Vagina (tissue), 2 donors: ENCODE results near the gene DVL2. TPM values are rescaled to one million over a fixed set of nuclear protein-coding genes. Genes with fewer than 3 reads are reported as not detected.

Source experiments
- DNase-seq, 2 donors: peaks; one replicate each; pipeline ENCODE4 v3.0.0-alpha.2; 2017; ENCODE audit errors: extremely low spot score in 2 of 2
- H3K27ac ChIP-seq: fragments of 200-600 bp; sonication (generic); one replicate; pipeline ENCODE4 v1.5.1; 2019
- H3K27me3 ChIP-seq: fragments of 200-600 bp; sonication (generic); one replicate; pipeline ENCODE4 v1.5.1; 2019
- H3K36me3 ChIP-seq, 2 donors: fragments of 200-600 bp; sonication (generic); one replicate each; pipeline ENCODE4 v1.5.1; 2017 to 2019
- H3K4me1 ChIP-seq: fragments of 200-600 bp; sonication (generic); one replicate; pipeline ENCODE4 v1.5.1; 2019
- H3K4me3 ChIP-seq, 2 donors: fragments of 200-600 bp; sonication (generic); 1 replicate in 1 of 2; 2 replicates in 1 of 2; pipeline ENCODE4 v1.5.1; 2016 to 2019
- H3K9me3 ChIP-seq: fragments of 200-600 bp; sonication (generic); one replicate; pipeline ENCODE4 v1.5.1; 2019
- POLR2A ChIP-seq, 2 donors: fragments of 450-650 bp; IDR thresholded peaks; one replicate each; pipeline ENCODE4 v1.6.1; 2017; ENCODE audit warnings: antibody characterized with exemption in 2 of 2, mild to moderate bottlenecking in 2 of 2, moderate library complexity in 2 of 2
- POLR2AphosphoS5 ChIP-seq, 2 donors: sonication (generic); formaldehyde crosslinking; IDR thresholded peaks; one replicate each; pipeline ENCODE4 v1.9.0; 2017; ENCODE audit warnings: antibody characterized with exemption in 2 of 2, mild to moderate bottlenecking in 2 of 2, low read depth in 1 of 2; ENCODE audit not compliant: insufficient read depth in 1 of 2
- intact Hi-C: fragments of 100-400 bp; cut with DNase I; formaldehyde crosslinking; loops from one replicate; pipeline ENCODE4 v1.15.1; 2023
- total RNA-seq: library from RNA; depleted of rRNA; stranded (reverse); fragments of >200 nt; gene quantifications from one replicate; pipeline ENCODE4 v1.2.3, GENCODE V29; 2016
- TF ChIP-seq, protein P1 (sequence below), 3 experiments: fragments of 450-650 bp in 2 of 3; fragments of 200-600 bp in 1 of 3; sonication (generic) in 1 of 3; IDR thresholded peaks; one replicate each; pipeline ENCODE4 v1.5.1; 2017 to 2019; ENCODE audit warnings: antibody characterized with exemption in 3 of 3, mild to moderate bottlenecking in 2 of 3, moderate library complexity in 2 of 3

The DVL2 gene
- total RNA-seq, 1 donor from 2014 or later, result 53.0 TPM

DNA sequence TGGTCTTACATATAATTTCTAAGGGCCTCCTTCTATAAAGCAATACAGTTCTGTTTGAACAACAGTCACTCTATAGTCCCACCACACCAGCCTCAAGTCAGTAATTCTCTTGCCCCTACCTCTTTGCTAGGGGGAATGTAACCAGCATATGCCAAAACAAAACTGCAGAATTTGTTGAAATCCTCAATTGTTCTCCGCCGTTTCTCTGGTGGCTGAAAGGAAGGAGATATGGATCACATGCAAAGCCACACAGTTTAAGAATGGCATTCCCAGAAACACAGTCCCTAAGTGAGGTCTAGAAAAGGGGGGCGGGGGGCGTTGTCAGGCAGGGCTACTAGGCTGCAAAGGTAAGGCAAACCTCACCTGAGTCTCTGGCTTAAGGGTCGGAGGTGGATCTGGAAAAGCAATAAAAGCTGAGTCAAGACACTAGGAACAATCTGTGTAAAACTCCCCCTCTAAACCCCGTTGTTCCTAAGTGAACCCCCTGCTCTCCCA lies 3.0 kb upstream of the DVL2 start:
- DNase-seq, result no peak
- Histone ChIP-seq H3K36me3 (peaks cover 0 to 26% of the 10 kb centered on the region in 2 donors), H3K4me1 (peaks cover 60% of the 10 kb centered on the region), H3K9me3 (no peaks in the 10 kb centered on the region), H3K27me3 (no peaks in the 10 kb centered on the region), H3K4me3 (peak overlapping the region; percentile 69 to 100), H3K27ac (peak overlapping the region; percentile 99)
- intact Hi-C loops, result no loop called here
- TF ChIP-seq, protein P1, sequence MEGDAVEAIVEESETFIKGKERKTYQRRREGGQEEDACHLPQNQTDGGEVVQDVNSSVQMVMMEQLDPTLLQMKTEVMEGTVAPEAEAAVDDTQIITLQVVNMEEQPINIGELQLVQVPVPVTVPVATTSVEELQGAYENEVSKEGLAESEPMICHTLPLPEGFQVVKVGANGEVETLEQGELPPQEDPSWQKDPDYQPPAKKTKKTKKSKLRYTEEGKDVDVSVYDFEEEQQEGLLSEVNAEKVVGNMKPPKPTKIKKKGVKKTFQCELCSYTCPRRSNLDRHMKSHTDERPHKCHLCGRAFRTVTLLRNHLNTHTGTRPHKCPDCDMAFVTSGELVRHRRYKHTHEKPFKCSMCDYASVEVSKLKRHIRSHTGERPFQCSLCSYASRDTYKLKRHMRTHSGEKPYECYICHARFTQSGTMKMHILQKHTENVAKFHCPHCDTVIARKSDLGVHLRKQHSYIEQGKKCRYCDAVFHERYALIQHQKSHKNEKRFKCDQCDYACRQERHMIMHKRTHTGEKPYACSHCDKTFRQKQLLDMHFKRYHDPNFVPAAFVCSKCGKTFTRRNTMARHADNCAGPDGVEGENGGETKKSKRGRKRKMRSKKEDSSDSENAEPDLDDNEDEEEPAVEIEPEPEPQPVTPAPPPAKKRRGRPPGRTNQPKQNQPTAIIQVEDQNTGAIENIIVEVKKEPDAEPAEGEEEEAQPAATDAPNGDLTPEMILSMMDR (IDR thresholded peaks at IDR 0.05), result no peak
- TF ChIP-seq POLR2A (IDR thresholded peaks at IDR 0.05) (no peak), POLR2AphosphoS5 (IDR thresholded peaks at IDR 0.05; ENCODE audit: insufficient read depth in 1 of 2, low read depth in 1 of 2) (no peak)

DNA sequence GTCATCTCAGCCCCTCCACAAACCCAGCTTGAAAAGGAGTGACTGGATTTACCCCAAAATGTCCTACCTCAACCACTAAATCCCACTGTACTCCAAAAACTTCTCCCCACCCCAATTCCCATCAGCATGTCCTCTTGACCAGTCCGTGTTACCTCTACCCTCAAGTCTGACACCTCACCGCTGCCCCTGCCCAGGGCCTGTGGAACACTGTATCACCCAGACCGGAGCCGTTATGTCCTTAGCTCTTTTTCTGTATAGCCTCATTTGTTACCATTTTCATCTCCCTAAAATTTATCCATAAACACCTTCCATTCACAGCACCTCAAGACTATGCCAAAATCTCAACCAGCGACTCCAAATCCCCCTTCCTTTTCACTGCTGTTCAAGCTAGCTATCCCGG lies 2.5 kb upstream of the DVL2 start:
- DNase-seq, result no peak
- TF ChIP-seq POLR2A (IDR thresholded peaks at IDR 0.05), result no peak
- no peak for TF ChIP-seq POLR2AphosphoS5 (IDR thresholded peaks at IDR 0.05; ENCODE audit: insufficient read depth in 1 of 2, low read depth in 1 of 2)
- TF ChIP-seq, protein P1 (IDR thresholded peaks at IDR 0.05), result no peak
- Histone ChIP-seq H3K27me3 (no peaks in the 10 kb centered on the region), H3K4me3 (no peak overlapping the region), H3K4me1 (peaks cover 65% of the 10 kb centered on the region), H3K27ac (peak overlapping the region; percentile 99), H3K9me3 (no peaks in the 10 kb centered on the region), H3K36me3 (peaks cover 0 to 26% of the 10 kb centered on the region in 2 donors)
- intact Hi-C loops, result no loop called here

DNA sequence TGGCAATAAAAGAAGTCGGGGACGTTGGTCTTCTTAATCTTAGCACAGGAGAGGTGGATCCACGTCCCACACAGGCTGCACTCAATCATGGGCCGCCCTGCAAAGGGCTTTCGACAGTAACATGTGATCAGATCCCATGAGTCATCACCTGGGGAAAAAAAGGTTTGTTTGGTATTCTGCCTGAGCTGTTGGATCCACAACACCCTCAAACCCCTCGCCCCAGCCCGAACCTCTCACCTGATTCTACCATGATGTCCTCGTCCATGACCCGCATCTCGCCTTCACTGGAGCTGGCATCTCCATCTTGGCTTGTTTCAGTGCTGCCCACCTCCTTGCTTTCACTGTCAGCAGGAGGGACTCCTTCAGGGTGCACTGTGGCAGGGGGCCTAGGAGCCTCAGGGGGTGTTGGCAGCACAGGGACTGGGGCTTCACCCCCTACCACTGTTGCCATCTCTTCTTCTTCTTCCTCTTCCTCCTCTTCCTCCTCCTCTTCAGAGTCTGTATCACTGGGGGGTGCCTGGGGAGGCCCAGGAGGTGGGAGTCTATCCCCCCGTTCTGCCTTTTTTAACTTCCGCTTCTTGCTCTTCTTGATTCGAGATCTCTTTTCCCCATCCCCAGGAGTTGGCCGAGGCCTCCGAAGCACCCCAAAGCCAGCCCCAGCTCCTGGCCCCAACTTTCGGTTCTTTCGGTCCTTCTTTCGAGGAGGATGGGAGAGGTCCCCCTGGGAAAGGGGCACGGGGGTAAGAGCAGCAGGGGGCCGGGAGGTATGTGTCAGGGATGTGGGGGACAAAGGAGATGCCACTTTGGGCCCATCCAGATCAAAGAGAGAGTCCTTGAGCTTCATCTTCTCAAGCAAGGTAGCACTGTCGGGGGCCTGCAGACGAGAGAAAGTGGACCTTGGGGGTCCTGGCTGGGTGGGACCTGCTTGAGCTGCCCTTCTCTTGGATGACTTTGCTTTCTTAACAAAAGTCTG lies 1.7 kb upstream of the DVL2 start:
- Histone ChIP-seq H3K4me1 (peaks cover 65% of the 10 kb centered on the region), H3K27me3 (no peaks in the 10 kb centered on the region), H3K27ac (peak overlapping the region; percentile 99), H3K9me3 (no peaks in the 10 kb centered on the region), H3K36me3 (peaks cover 0 to 25% of the 10 kb centered on the region in 2 donors), H3K4me3 (no peak overlapping the region)
- intact Hi-C loops, result no loop called here
- DNase-seq, result no peak
- no peak for TF ChIP-seq POLR2A (IDR thresholded peaks at IDR 0.05)
- TF ChIP-seq, protein P1 (IDR thresholded peaks at IDR 0.05), result no peak

DNA sequence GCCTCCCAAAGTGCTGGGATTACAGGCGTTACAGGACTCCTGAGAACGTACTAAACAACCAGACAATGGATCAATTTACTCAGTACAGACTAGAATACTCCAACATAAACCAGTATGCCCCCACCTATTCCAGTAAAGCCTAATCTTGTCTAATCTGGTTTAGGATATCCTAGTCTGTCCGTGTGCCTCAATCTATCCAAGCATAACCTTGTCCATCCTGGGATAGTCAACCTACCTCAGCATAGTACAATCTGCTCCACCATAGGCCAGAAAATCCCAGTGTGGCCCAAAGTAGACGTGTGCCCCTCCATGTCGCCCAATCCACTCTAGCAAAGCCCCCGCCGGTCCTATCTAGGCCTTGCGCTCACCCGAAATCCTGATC lies 625 bp downstream of the DVL2 start:
- H3K36me3 ChIP-seq, result peaks cover 0 to 31% of the 10 kb centered on the region in 2 donors
- no peaks in the 10 kb centered on the region for H3K27me3 ChIP-seq
- H3K4me3 ChIP-seq, result peak overlapping the region; percentile 91 to 95
- H3K4me1 ChIP-seq, result peaks cover 66% of the 10 kb centered on the region
- intact Hi-C loops, result no loop called here
- TF ChIP-seq POLR2AphosphoS5 (IDR thresholded peaks at IDR 0.05; ENCODE audit: insufficient read depth in 1 of 2, low read depth in 1 of 2), result no peak
- no peak for TF ChIP-seq POLR2A (IDR thresholded peaks at IDR 0.05)
- TF ChIP-seq, protein P1 (IDR thresholded peaks at IDR 0.05), result no peak
- peak overlapping the region; percentile 93 for H3K27ac ChIP-seq
- no peaks in the 10 kb centered on the region for H3K9me3 ChIP-seq
- DNase-seq, result no peak

DNA sequence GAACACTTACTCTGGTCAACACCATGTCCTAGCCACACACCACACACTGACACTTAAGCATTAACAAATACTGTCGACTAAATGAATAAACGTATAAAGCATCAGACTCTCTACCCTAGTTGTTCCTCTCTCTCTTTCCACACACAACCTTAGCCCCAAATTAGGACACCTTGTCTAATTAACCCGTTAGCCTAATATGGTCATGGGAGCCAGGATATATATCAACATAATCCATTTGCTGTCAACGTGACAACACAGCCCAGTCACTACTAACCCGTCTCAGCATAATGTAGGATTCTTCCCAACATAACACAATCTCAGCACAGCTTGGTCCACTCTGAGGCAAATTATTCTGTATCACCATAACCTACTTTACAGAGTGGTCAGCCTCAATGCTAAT lies 2.2 kb downstream of the DVL2 start:
- no peak overlapping the region for H3K27ac ChIP-seq

More for the DNA sequence above, 2.2 kb downstream of the DVL2 start:
- Histone ChIP-seq H3K4me1 (peaks cover 72% of the 10 kb centered on the region), H3K4me3 (peak overlapping the region in 1 of 2 donors; percentile 95), H3K27me3 (no peaks in the 10 kb centered on the region), H3K36me3 (peaks cover 0 to 45% of the 10 kb centered on the region in 2 donors), H3K9me3 (no peaks in the 10 kb centered on the region)
- intact Hi-C loops, result no loop called here
- no peak for DNase-seq
- no peak for TF ChIP-seq POLR2A (IDR thresholded peaks at IDR 0.05)
- no peak for TF ChIP-seq POLR2AphosphoS5 (IDR thresholded peaks at IDR 0.05; ENCODE audit: insufficient read depth in 1 of 2, low read depth in 1 of 2)
- TF ChIP-seq, protein P1 (IDR thresholded peaks at IDR 0.05), result no peak
